HepG2 (cell line): ENCODE measurements around the gene OBSL1. TPM values are rescaled to one million over a fixed set of nuclear protein-coding genes. Genes with fewer than 3 reads are reported as not detected.

Experiments used
- AFF4 ChIP-seq: sonication (generic); formaldehyde crosslinking; IDR thresholded peaks from 2 replicates; pipeline ENCODE4 v1.4.0; 2020; ENCODE audit warnings: missing genetic modification reagents
- DMTF1 ChIP-seq: sonication (generic); formaldehyde crosslinking; IDR thresholded peaks from 2 replicates; pipeline ENCODE4 v1.4.0; 2020; ENCODE audit warnings: mild to moderate bottlenecking, missing genetic modification reagents
- HINFP ChIP-seq: sonication (generic); formaldehyde crosslinking; IDR thresholded peaks from 2 replicates; pipeline ENCODE4 v1.4.0; 2020; ENCODE audit warnings: low read depth, mild to moderate bottlenecking, missing genetic modification reagents
- KDM1A ChIP-seq: IDR thresholded peaks from 2 replicates; pipeline ENCODE4 v1.6.1; 2016; ENCODE audit warnings: missing compliant biosample characterization
- KLF16 ChIP-seq, 2 experiments: sonication (generic) in 1 of 2; formaldehyde crosslinking in 1 of 2; IDR thresholded peaks; 2 replicates each; pipeline versions ENCODE4 v1.6.1 to v1.8.0; 2016 to 2023; ENCODE audit warnings: missing genetic modification reagents in 2 of 2, missing compliant biosample characterization in 1 of 2
- MXD4 ChIP-seq: IDR thresholded peaks from 2 replicates; pipeline ENCODE4 v1.6.1; 2016; ENCODE audit warnings: mild to moderate bottlenecking, missing biosample characterization, missing genetic modification reagents
- RARG ChIP-seq: sonication (generic); formaldehyde crosslinking; IDR thresholded peaks from 2 replicates; pipeline ENCODE4 v1.4.0; 2020; ENCODE audit warnings: low read depth, mild to moderate bottlenecking, missing genetic modification reagents
- SMARCC2 ChIP-seq: fragments of 450-650 bp; IDR thresholded peaks from 2 replicates; pipeline ENCODE4 v1.6.1; 2017; ENCODE audit warnings: antibody characterized with exemption, mild to moderate bottlenecking
- SNAPC4 ChIP-seq: sonication (generic); formaldehyde crosslinking; IDR thresholded peaks from 2 replicates; pipeline ENCODE4 v1.4.0; 2020; ENCODE audit warnings: mild to moderate bottlenecking, missing genetic modification reagents
- SYNCRIP ChIP-seq: fragments of 200-400 bp; formaldehyde crosslinking; IDR thresholded peaks from 2 replicates; pipeline ENCODE4 v1.6.1; 2018; ENCODE audit warnings: mild to moderate bottlenecking, low read depth, low read length; ENCODE audit not compliant: insufficient read depth
- ZNF281 ChIP-seq: sonication (generic); formaldehyde crosslinking; IDR thresholded peaks from 2 replicates; pipeline ENCODE4 v1.4.0; 2020; ENCODE audit warnings: missing genetic modification reagents, borderline replicate concordance
- polyA plus RNA-seq, 8 experiments: library from polyadenylated mRNA; depleted of rRNA in 3 of 8; stranded (reverse) in 7 of 8; unstranded in 1 of 8; fragments of >200 nt; fragmentation: Illumina TruSeq in 4 of 8; extraction: Trizol in 4 of 8; gene quantifications; 2 replicates each; pipeline versions ENCODE4 v1.2.1 to v1.2.3, GENCODE V29; 2011 to 2016; ENCODE audit warnings: low read depth in 4 of 8, missing spikeins in 1 of 8, mixed read lengths in 1 of 8; ENCODE audit not compliant: insufficient read depth in 1 of 8
- total RNA-seq, 5 experiments: library from RNA; depleted of rRNA; stranded (reverse); fragments of >200 nt; fragmentation: Illumina TruSeq; extraction: Trizol; gene quantifications; 2 replicates each; pipeline ENCODE4 v1.2.3, GENCODE V29; 2016; ENCODE audit warnings: low read depth in 1 of 5

The OBSL1 gene
- total and polyA plus RNA-seq, 2 of the 13 experiments (the other 11 are each of a cell fraction or from before 2014, with no cell fraction given) = 86.7 to 218 TPM

- TF ChIP-seq DMTF1 (no peak), HINFP (CRISPR knock-in tag) (peak; percentile 75; the same call in 1 of the 2 replicates), RARG (no peak), SNAPC4 (CRISPR knock-in tag) (peak; percentile 96), SMARCC2 (no peak), KDM1A (CRISPR knock-in tag) (peak; percentile 40; the same call in 1 of the 2 replicates), MXD4 (CRISPR knock-in tag) (peak; percentile 92), SYNCRIP (no peak), ZNF281 (peak; percentile 100), AFF4 (peak; percentile 77; the same call in 1 of the 2 replicates), KLF16 (CRISPR knock-in tag; IDR thresholded peaks at IDR 0.05) (peak in 1 of 2 experiments; percentile 96; a peak in 2 of 4 replicates)
These were observed 5.4 kb upstream of the OBSL1 start (continued) for GRCh38 chr2:219576505-219577388.
